SK-N-SH treated with all-trans-retinoic acid at 6 μM for 48 hours (cell line): ENCODE data around the gene MTHFD2.

ENCODE experiments used
- ATAC-seq: fragments of 200-7000 bp; cut with Tn5 transposase; 3 replicates; pipeline ENCODE4 v1.9.1; 2020; ENCODE audit warnings: mild to moderate bottlenecking, moderate library complexity
- ARNTL ChIP-seq: fragments of 450-650 bp; formaldehyde crosslinking; IDR thresholded peaks from 2 replicates; pipeline ENCODE4 v1.5.0; 2020; ENCODE audit warnings: low read depth, mild to moderate bottlenecking, moderate library complexity, borderline replicate concordance
- BACH2 ChIP-seq: fragments of 250-450 bp; sonication (Bioruptor Pico); IDR thresholded peaks from 2 replicates; pipeline ENCODE4 v1.9.0; 2021; ENCODE audit warnings: mild to moderate bottlenecking, borderline replicate concordance
- CREB5 ChIP-seq: fragments of 250-450 bp; sonication (Bioruptor Pico); IDR thresholded peaks from 2 replicates; pipeline ENCODE4 v1.5.1; 2020; ENCODE audit warnings: low read depth, mild to moderate bottlenecking, moderate library complexity
- CSDC2 ChIP-seq: fragments of 250-450 bp; sonication (Bioruptor Pico); IDR thresholded peaks from 2 replicates; pipeline ENCODE4 v1.5.0; 2020; ENCODE audit warnings: mild to moderate bottlenecking, moderate library complexity
- ESRRG ChIP-seq: fragments of 250-450 bp; sonication (Bioruptor Pico); IDR thresholded peaks from 2 replicates; pipeline ENCODE4 v1.6.1; 2021; ENCODE audit warnings: mild to moderate bottlenecking
- ISL1 ChIP-seq: fragments of 250-450 bp; sonication (Bioruptor Pico); IDR thresholded peaks from 2 replicates; pipeline ENCODE4 v2.1.2; 2022; ENCODE audit warnings: mild to moderate bottlenecking, moderate library complexity
- OSR1 ChIP-seq: fragments of 250-450 bp; sonication (Bioruptor Pico); IDR thresholded peaks from 2 replicates; pipeline ENCODE4 v1.8.0; 2022; ENCODE audit warnings: moderate library complexity, mild to moderate bottlenecking, inconsistent platforms
- POU6F1 ChIP-seq: fragments of 250-450 bp; sonication (Bioruptor Pico); IDR thresholded peaks from 2 replicates; pipeline ENCODE4 v1.8.0; 2021; ENCODE audit warnings: low read depth, mild to moderate bottlenecking, moderate library complexity, borderline replicate concordance
- PPARA ChIP-seq: fragments of 250-450 bp; sonication (Bioruptor Pico); IDR thresholded peaks from 2 replicates; pipeline ENCODE4 v1.5.0; 2020; ENCODE audit warnings: mild to moderate bottlenecking, borderline replicate concordance
- RARB ChIP-seq: fragments of 250-450 bp; sonication (Bioruptor Pico); IDR thresholded peaks from 2 replicates; pipeline ENCODE4 v1.8.0; 2021; ENCODE audit warnings: mild to moderate bottlenecking, moderate library complexity
- SNAI2 ChIP-seq: fragments of 250-450 bp; sonication (Bioruptor Pico); IDR thresholded peaks from 2 replicates; pipeline ENCODE4 v1.5.0; 2020; ENCODE audit warnings: mild to moderate bottlenecking, moderate library complexity
- TOX ChIP-seq: fragments of 250-450 bp; sonication (Bioruptor Pico); IDR thresholded peaks from 2 replicates; pipeline ENCODE4 v1.8.0; 2021; ENCODE audit warnings: mild to moderate bottlenecking, moderate library complexity, borderline replicate concordance
- TSHZ2 ChIP-seq: fragments of 250-450 bp; sonication (Bioruptor Pico); IDR thresholded peaks from 2 replicates; pipeline ENCODE4 v1.5.0; 2020; ENCODE audit warnings: mild to moderate bottlenecking, moderate library complexity
- ZC3H10 ChIP-seq: fragments of 250-450 bp; sonication (Bioruptor Pico); IDR thresholded peaks from 2 replicates; pipeline ENCODE4 v1.5.1; 2021; ENCODE audit warnings: mild to moderate bottlenecking, moderate library complexity
- ZFP3 ChIP-seq: fragments of 250-450 bp; sonication (Bioruptor Pico); IDR thresholded peaks from 2 replicates; pipeline ENCODE4 v1.5.0; 2020; ENCODE audit warnings: mild to moderate bottlenecking, moderate library complexity
- ZFP30 ChIP-seq: fragments of 450-650 bp; formaldehyde crosslinking; IDR thresholded peaks from 2 replicates; pipeline ENCODE4 v1.5.0; 2022; ENCODE audit warnings: mild to moderate bottlenecking, moderate library complexity
- ZNF565 ChIP-seq: fragments of 450-650 bp; formaldehyde crosslinking; conservative IDR thresholded peaks from 2 replicates; pipeline ENCODE4 v1.5.0; 2020; ENCODE audit warnings: low read depth, mild to moderate bottlenecking, moderate library complexity
- ZNF70 ChIP-seq: fragments of 450-650 bp; formaldehyde crosslinking; IDR thresholded peaks from 2 replicates; pipeline ENCODE4 v1.5.0; 2020; ENCODE audit warnings: mild to moderate bottlenecking, moderate library complexity
- ZNF8 ChIP-seq: fragments of 450-650 bp; formaldehyde crosslinking; IDR thresholded peaks from 2 replicates; pipeline ENCODE4 v1.5.0; 2020; ENCODE audit warnings: mild to moderate bottlenecking, moderate library complexity
- TF ChIP-seq, protein P1 (sequence below): fragments of 250-450 bp; sonication (Bioruptor Pico); IDR thresholded peaks from 2 replicates; pipeline ENCODE4 v1.8.0; 2020; ENCODE audit warnings: mild to moderate bottlenecking, moderate library complexity, borderline replicate concordance
- TF ChIP-seq, protein P2 (sequence below): fragments of 250-450 bp; sonication (Bioruptor Pico); IDR thresholded peaks from 2 replicates; pipeline ENCODE4 v1.5.1; 2021; ENCODE audit warnings: mild to moderate bottlenecking, moderate library complexity

MTHFD2 gene

DNA sequence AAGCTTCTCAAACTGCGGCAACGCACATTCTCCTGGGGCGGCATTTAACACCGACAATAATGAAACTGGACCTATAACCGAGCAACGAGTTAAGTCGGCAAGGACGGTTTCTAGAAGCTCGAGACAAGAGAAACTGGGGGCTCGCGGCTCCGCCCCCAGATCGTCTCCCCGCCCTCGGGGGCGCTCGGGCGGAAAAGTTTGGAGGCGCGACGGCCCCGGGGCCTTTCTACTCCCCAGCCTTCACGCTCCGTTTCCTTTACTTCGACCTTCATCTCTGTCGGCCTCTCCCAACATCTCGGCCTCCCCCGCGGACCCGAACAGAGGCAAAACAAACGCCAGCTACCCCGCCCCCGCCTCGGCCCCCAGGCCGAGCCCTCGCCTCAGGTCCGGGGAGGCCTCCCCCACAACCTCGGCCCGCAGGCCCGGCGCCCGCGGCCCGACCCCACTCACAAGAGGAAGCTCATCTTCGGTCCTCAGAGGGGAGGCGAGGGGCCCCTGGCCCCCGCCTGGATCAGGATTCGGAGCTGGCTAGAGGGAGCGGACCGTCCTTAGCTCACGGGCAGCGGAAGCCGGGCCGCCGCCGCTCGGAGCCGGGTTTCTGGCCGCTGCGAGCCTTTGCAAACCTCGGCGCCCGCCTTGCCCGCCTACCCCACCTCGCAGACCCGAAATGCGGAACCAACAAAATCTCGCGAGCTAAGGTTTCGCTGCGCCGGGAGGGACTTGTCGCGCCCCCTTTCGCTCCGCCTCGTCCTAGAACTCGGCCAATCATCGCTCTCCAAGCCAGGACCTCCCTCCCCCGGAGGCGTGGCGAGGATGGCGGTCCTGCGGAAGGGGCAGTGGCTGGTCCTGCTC, 20.0 kb upstream of the MTHFD2 start, which contains the start of gene MOB1A:
TSS of gene MOB1A (minus strand) at position 669 of the 852 bp plus-strand sequence. CDS start at position 464, 205 bp downstream.
- ATAC-seq, result peak; percentile 98
- TF ChIP-seq SNAI2 (no peak), ZFP3 (CRISPR knock-in tag) (0 out of 2 replicates have a peak, but pooled peaks have one; percentile 65), ZNF70 (no peak), ZNF8 (no peak), CREB5 (no peak), OSR1 (CRISPR knock-in tag) (no peak)
- TF ChIP-seq, protein P1, sequence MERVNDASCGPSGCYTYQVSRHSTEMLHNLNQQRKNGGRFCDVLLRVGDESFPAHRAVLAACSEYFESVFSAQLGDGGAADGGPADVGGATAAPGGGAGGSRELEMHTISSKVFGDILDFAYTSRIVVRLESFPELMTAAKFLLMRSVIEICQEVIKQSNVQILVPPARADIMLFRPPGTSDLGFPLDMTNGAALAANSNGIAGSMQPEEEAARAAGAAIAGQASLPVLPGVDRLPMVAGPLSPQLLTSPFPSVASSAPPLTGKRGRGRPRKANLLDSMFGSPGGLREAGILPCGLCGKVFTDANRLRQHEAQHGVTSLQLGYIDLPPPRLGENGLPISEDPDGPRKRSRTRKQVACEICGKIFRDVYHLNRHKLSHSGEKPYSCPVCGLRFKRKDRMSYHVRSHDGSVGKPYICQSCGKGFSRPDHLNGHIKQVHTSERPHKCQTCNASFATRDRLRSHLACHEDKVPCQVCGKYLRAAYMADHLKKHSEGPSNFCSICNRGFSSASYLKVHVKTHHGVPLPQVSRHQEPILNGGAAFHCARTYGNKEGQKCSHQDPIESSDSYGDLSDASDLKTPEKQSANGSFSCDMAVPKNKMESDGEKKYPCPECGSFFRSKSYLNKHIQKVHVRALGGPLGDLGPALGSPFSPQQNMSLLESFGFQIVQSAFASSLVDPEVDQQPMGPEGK (CRISPR knock-in tag), result peak; percentile 82

DNA sequence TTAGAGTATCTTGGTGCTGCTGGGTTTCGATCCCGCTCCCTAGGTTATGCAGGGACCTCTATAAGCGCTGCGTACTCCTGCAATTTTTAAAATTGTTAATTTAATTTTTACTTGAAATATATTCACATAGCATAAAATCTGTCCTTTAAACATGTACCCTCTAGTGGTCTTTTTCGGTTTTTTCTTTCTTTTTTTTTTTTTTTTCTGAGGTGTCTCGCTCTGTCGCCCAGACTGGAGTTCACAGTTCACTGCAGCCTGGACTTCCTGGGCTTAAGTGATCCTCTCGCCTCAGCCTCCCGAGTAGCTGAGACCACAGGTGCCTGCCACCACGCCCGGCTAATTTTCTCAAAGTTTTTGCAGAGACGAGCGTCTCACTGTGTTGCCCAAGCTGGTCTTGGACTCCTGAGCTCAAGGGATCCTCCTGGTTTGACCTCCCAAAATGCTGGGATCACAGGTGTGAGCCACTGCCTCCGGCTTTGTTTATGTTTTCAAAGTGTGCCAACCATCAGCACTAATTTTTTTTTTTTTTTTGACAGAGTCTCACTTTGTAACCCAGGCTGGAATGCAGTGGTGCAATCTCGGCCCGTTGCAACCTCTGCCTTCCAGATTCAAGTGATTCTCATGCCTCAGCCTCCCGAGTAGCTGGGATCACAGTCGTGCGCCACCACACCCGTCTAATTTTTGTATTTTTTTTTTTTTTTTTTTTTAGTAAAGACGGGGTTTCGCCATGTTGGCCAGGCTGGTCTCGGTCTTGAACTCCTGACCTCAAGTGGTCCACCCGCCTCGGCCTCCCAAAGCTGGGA, 19.2 kb upstream of the MTHFD2 start:
- ATAC-seq, result peak; percentile 30
- TF ChIP-seq ESRRG (no peak), ZFP30 (CRISPR knock-in tag) (no peak), POU6F1 (CRISPR knock-in tag) (no peak), RARB (CRISPR knock-in tag) (no peak), CSDC2 (CRISPR knock-in tag) (no peak), ISL1 (CRISPR knock-in tag) (no peak), BACH2 (CRISPR knock-in tag) (no peak), CREB5 (no peak), SNAI2 (no peak), OSR1 (CRISPR knock-in tag) (no peak), ARNTL (CRISPR knock-in tag) (no peak), TOX (no peak), TSHZ2 (CRISPR knock-in tag) (no peak), PPARA (CRISPR knock-in tag) (no peak), ZC3H10 (CRISPR knock-in tag) (no peak), ZNF70 (no peak), ZNF565 (CRISPR knock-in tag) (no peak), ZNF8 (no peak)
- TF ChIP-seq, protein P1 (CRISPR knock-in tag), result no peak
- TF ChIP-seq, protein P2, sequence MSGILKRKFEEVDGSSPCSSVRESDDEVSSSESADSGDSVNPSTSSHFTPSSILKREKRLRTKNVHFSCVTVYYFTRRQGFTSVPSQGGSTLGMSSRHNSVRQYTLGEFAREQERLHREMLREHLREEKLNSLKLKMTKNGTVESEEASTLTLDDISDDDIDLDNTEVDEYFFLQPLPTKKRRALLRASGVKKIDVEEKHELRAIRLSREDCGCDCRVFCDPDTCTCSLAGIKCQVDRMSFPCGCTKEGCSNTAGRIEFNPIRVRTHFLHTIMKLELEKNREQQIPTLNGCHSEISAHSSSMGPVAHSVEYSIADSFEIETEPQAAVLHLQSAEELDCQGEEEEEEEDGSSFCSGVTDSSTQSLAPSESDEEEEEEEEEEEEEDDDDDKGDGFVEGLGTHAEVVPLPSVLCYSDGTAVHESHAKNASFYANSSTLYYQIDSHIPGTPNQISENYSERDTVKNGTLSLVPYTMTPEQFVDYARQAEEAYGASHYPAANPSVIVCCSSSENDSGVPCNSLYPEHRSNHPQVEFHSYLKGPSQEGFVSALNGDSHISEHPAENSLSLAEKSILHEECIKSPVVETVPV (CRISPR knock-in tag), result no peak
